WTC11 (cell line): Measurements from ENCODE around the gene STAM2. TPM values are rescaled to one million over a fixed set of nuclear protein-coding genes. Genes with fewer than 3 reads are reported as not detected.

Experiments used
- ATAC-seq: fragments of 200-7000 bp; cut with Tn5 transposase; 2 replicates; pipeline ENCODE4 v1.10.0; 2021; ENCODE audit warnings: mild to moderate bottlenecking, moderate library complexity
- CTCF ChIA-PET: fragments of 300-600 bp; sonication (Branson Sonifier 250); formaldehyde crosslinking; loops from one replicate; lab custom pipeline; 2021; ENCODE audit warnings: antibody characterized with exemption; lab: Charles Lee
- POLR2A ChIA-PET: fragments of 350-600 bp; sonication (Branson Sonifier 250); formaldehyde crosslinking; loops from one replicate; lab custom pipeline; 2021; ENCODE audit warnings: antibody characterized with exemption; lab: Charles Lee
- DNase-seq: peaks from one replicate; pipeline ENCODE4 v3.0.0; 2021; ENCODE audit warnings: low spot score
- H3K27ac Mint-ChIP-seq: 2 replicates; pipeline ENCODE4 v1.8.0; 2021; ENCODE audit warnings: mixed read lengths
- H3K27me3 Mint-ChIP-seq: 2 replicates; pipeline ENCODE4 v1.8.0; 2021; ENCODE audit warnings: low read depth, mild to moderate bottlenecking, moderate library complexity, mixed read lengths
- H3K36me3 Mint-ChIP-seq: 2 replicates; pipeline ENCODE4 v1.8.0; 2021; ENCODE audit warnings: mixed read lengths
- H3K4me1 Mint-ChIP-seq: 2 replicates; pipeline ENCODE4 v1.8.0; 2022; ENCODE audit warnings: mixed read lengths
- H3K4me3 Mint-ChIP-seq: 2 replicates; pipeline ENCODE4 v1.8.0; 2021; ENCODE audit warnings: mild to moderate bottlenecking, moderate library complexity, mixed read lengths
- H3K9me3 Mint-ChIP-seq: 2 replicates; pipeline ENCODE4 v1.8.0; 2021; ENCODE audit warnings: mixed read lengths
- AR ChIP-seq: fragments of 250-450 bp; sonication (Bioruptor Pico); IDR thresholded peaks from 2 replicates; pipeline ENCODE4 v1.9.0; 2021; ENCODE audit warnings: mild to moderate bottlenecking
- ATF1 ChIP-seq: sonication (generic); formaldehyde crosslinking; IDR thresholded peaks from 2 replicates; pipeline ENCODE4 v1.8.1; 2023; ENCODE audit warnings: mild to moderate bottlenecking, moderate library complexity, missing genetic modification reagents
- ATF3 ChIP-seq: sonication (generic); formaldehyde crosslinking; conservative IDR thresholded peaks from 2 replicates; pipeline ENCODE4 v1.8.1; 2022; ENCODE audit warnings: mild to moderate bottlenecking, missing genetic modification reagents
- E2F4 ChIP-seq: sonication (generic); formaldehyde crosslinking; IDR thresholded peaks from 2 replicates; pipeline ENCODE4 v1.8.1; 2022; ENCODE audit warnings: low read depth, mild to moderate bottlenecking, moderate library complexity, missing genetic modification reagents, borderline replicate concordance
- E2F5 ChIP-seq: sonication (generic); formaldehyde crosslinking; IDR thresholded peaks from 2 replicates; pipeline ENCODE4 v1.8.1; 2022; ENCODE audit warnings: mild to moderate bottlenecking, moderate library complexity, missing genetic modification reagents
- ELF4 ChIP-seq: sonication (generic); formaldehyde crosslinking; IDR thresholded peaks from 2 replicates; pipeline ENCODE4 v1.8.1; 2022; ENCODE audit warnings: low read depth, mild to moderate bottlenecking, moderate library complexity, missing genetic modification reagents
- ETV6 ChIP-seq: sonication (generic); formaldehyde crosslinking; IDR thresholded peaks from 2 replicates; pipeline ENCODE4 v1.8.1; 2022; ENCODE audit warnings: mild to moderate bottlenecking, missing genetic modification reagents
- FOXK1 ChIP-seq: sonication (generic); formaldehyde crosslinking; IDR thresholded peaks from 2 replicates; pipeline ENCODE4 v1.8.0; 2022; ENCODE audit warnings: mild to moderate bottlenecking, moderate library complexity, missing genetic modification reagents
- GABPB1 ChIP-seq: sonication (generic); formaldehyde crosslinking; IDR thresholded peaks from 2 replicates; pipeline ENCODE4 v1.8.1; 2023; ENCODE audit warnings: mild to moderate bottlenecking, missing genetic modification reagents
- GRHL2 ChIP-seq: fragments of 250-450 bp; sonication (Bioruptor Pico); IDR thresholded peaks from 2 replicates; pipeline ENCODE4 v1.8.0; 2022; ENCODE audit warnings: mild to moderate bottlenecking, moderate library complexity; ENCODE audit not compliant: insufficient replicate concordance, severe bottlenecking
- GTF2I ChIP-seq: fragments of 250-450 bp; sonication (Bioruptor Pico); conservative IDR thresholded peaks from 2 replicates; pipeline ENCODE4 v1.4.0; 2021; ENCODE audit warnings: mild to moderate bottlenecking
- IRF1 ChIP-seq: sonication (generic); formaldehyde crosslinking; IDR thresholded peaks from 2 replicates; pipeline ENCODE4 v1.8.0; 2023; ENCODE audit warnings: missing genetic modification reagents
- JUN ChIP-seq: sonication (generic); formaldehyde crosslinking; IDR thresholded peaks from 2 replicates; pipeline ENCODE4 v1.8.0; 2023; ENCODE audit warnings: mild to moderate bottlenecking, missing genetic modification reagents
- MLX ChIP-seq: sonication (generic); formaldehyde crosslinking; IDR thresholded peaks from 2 replicates; pipeline ENCODE4 v1.8.1; 2023; ENCODE audit warnings: mild to moderate bottlenecking, missing genetic modification reagents, moderate library complexity
- NFATC4 ChIP-seq: fragments of 250-450 bp; sonication (Bioruptor Pico); IDR thresholded peaks from 2 replicates; pipeline ENCODE4 v1.9.0; 2021; ENCODE audit warnings: mild to moderate bottlenecking
- NR1H2 ChIP-seq: sonication (generic); formaldehyde crosslinking; IDR thresholded peaks from 2 replicates; pipeline ENCODE4 v1.9.0; 2021; ENCODE audit warnings: mild to moderate bottlenecking, moderate library complexity, missing genetic modification reagents
- PREB ChIP-seq: sonication (generic); formaldehyde crosslinking; IDR thresholded peaks from 2 replicates; pipeline ENCODE4 v1.8.1; 2022; ENCODE audit warnings: mild to moderate bottlenecking, missing genetic modification reagents, moderate library complexity, borderline replicate concordance
- RELA ChIP-seq: sonication (generic); formaldehyde crosslinking; IDR thresholded peaks from 2 replicates; pipeline ENCODE4 v1.8.1; 2022; ENCODE audit warnings: missing genetic modification reagents, mild to moderate bottlenecking, borderline replicate concordance
- SMAD4 ChIP-seq: sonication (generic); formaldehyde crosslinking; IDR thresholded peaks from 2 replicates; pipeline ENCODE4 v1.8.0; 2022; ENCODE audit warnings: mild to moderate bottlenecking, missing genetic modification reagents
- TCF7 ChIP-seq: sonication (generic); formaldehyde crosslinking; IDR thresholded peaks from 2 replicates; pipeline ENCODE4 v1.8.0; 2022; ENCODE audit warnings: mild to moderate bottlenecking, low read depth, missing genetic modification reagents, moderate library complexity
- TP53 ChIP-seq: sonication (generic); formaldehyde crosslinking; IDR thresholded peaks from 2 replicates; pipeline ENCODE4 v1.8.1; 2023; ENCODE audit warnings: mild to moderate bottlenecking, missing genetic modification reagents
- ZNF232 ChIP-seq: sonication (generic); formaldehyde crosslinking; IDR thresholded peaks from 2 replicates; pipeline ENCODE4 v1.8.0; 2022; ENCODE audit warnings: mild to moderate bottlenecking, missing genetic modification reagents
- ZNF281 ChIP-seq: sonication (generic); formaldehyde crosslinking; IDR thresholded peaks from 2 replicates; pipeline ENCODE4 v1.8.0; 2023; ENCODE audit warnings: mild to moderate bottlenecking, missing genetic modification reagents
- total RNA-seq: library from RNA; stranded (reverse); gene quantifications from 3 replicates; pipeline ENCODE4 v1.2.3, GENCODE V29; 2021

The STAM2 gene
- total RNA-seq, 1 experiment from 2014 or later, result 9.0 TPM

- TF ChIP-seq ATF3 (CRISPR knock-in tag), result no peak
- TF ChIP-seq AR (CRISPR knock-in tag), result no peak
- no peak for TF ChIP-seq ZNF232
Observed at GRCh38 chr2:152099367-152100050, 76.1 kb downstream of the STAM2 start (continued).

GRCh38 chr2:152098496-152099366, 76.8 kb downstream of the STAM2 start, which contains the start of gene CACNB4:
Gene CACNB4 (minus strand): TSS chr2:152099044.
- peak; percentile 65 for ATAC-seq
- Mint-ChIP-seq H3K27ac (no peak within 1 kb of the TSS), H3K27me3 (peaks cover 70% of the 10 kb centered on the region), H3K4me1 (peaks cover 18% of the 10 kb centered on the region), H3K36me3 (no peaks in the 10 kb centered on the region), H3K4me3 (peak within 1 kb of the TSS; percentile 88), H3K9me3 (no peaks in the 10 kb centered on the region)
- ChIA-PET POLR2A (interaction anchor here (1.4 kb wide), 1 partner anchor 60 kb away, joined by 3 read pairs; no protein-coding TSS in a partner anchor), CTCF (interaction anchor here (1.3 kb wide), 1 partner anchor 61 kb away, joined by 4 read pairs; no protein-coding TSS in a partner anchor)
- DNase-seq, result peak; percentile 58
- TF ChIP-seq E2F4 (CRISPR knock-in tag) (0 out of 2 replicates have a peak, but pooled peaks have one; percentile 45), ETV6 (peak; percentile 69; the same call in 1 of the 2 replicates), ELF4 (CRISPR knock-in tag) (no peak; the same call in 1 of the 2 replicates), ZNF281 (peak; percentile 80), MLX (CRISPR knock-in tag) (no peak), TP53 (peak; percentile 80; the same call in 1 of the 2 replicates), GTF2I (CRISPR knock-in tag) (no peak), RELA (CRISPR knock-in tag) (no peak), ATF1 (CRISPR knock-in tag) (no peak), JUN (CRISPR knock-in tag) (no peak), E2F5 (CRISPR knock-in tag) (peak; percentile 55; the same call in 1 of the 2 replicates), SMAD4 (CRISPR knock-in tag) (no peak), PREB (CRISPR knock-in tag) (no peak), TCF7 (CRISPR knock-in tag) (no peak), NFATC4 (no peak), IRF1 (CRISPR knock-in tag) (no peak), GRHL2 (CRISPR knock-in tag) (no peak), GABPB1 (CRISPR knock-in tag) (no peak), FOXK1 (peak; percentile 56; the same call in 1 of the 2 replicates), NR1H2 (no peak)
